IMR-90 (cell line): ENCODE measurements around the gene C1R.

Source experiments
- CTCF ChIP-seq: conservative IDR thresholded peaks from 2 replicates; pipeline ENCODE4 v1.5.1; 2012; ENCODE audit warnings: mild to moderate bottlenecking, low read depth, low read length, improper control_type of control experiment
- POLR2A ChIP-seq: IDR thresholded peaks from 2 replicates; pipeline ENCODE4 v1.6.1; 2012; ENCODE audit warnings: mild to moderate bottlenecking, low read depth, low read length

- TF ChIP-seq POLR2A, result no peak
- TF ChIP-seq CTCF, result no peak
These were observed 27.1 kb downstream of the C1R start for GRCh38 chr12:7065073-7065623.
